ENCODE measurements around the gene MAP3K14.
A peak's percentile ranks its signal among the peaks of the same experiment; 100 is the strongest.

The MAP3K14 gene

DNA sequence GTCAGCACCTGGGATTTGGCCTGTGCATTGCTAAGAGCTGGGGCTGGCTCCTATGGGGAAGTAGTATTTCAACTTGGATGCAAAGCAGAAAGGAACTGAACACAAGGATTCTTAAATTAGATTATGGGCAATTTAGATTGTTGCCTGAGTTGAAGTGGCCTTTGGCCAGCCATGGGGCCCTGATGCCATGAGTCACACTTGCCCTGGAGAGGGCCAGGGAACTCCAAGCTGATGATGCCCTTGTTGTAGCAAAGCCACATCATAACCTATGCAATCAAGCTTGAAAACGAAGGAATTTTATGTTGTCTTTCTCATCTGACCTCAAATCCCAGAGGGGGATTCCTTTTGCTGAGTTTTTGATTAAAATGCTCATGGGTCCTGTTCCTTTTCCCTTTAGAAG lies 51.0 kb downstream of the MAP3K14 start:
- DNase-seq (ENCODE audit: extremely low read depth, low read depth) = no peak
- H3K4me3 ChIP-seq (replicated peaks; ENCODE audit: low read depth, low read length) = no peak overlapping the region
- TF ChIP-seq, protein P1, sequence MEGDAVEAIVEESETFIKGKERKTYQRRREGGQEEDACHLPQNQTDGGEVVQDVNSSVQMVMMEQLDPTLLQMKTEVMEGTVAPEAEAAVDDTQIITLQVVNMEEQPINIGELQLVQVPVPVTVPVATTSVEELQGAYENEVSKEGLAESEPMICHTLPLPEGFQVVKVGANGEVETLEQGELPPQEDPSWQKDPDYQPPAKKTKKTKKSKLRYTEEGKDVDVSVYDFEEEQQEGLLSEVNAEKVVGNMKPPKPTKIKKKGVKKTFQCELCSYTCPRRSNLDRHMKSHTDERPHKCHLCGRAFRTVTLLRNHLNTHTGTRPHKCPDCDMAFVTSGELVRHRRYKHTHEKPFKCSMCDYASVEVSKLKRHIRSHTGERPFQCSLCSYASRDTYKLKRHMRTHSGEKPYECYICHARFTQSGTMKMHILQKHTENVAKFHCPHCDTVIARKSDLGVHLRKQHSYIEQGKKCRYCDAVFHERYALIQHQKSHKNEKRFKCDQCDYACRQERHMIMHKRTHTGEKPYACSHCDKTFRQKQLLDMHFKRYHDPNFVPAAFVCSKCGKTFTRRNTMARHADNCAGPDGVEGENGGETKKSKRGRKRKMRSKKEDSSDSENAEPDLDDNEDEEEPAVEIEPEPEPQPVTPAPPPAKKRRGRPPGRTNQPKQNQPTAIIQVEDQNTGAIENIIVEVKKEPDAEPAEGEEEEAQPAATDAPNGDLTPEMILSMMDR (IDR thresholded peaks at IDR 0.05; ENCODE audit: low read depth, low read length, missing control alignments) = no peak

DNA sequence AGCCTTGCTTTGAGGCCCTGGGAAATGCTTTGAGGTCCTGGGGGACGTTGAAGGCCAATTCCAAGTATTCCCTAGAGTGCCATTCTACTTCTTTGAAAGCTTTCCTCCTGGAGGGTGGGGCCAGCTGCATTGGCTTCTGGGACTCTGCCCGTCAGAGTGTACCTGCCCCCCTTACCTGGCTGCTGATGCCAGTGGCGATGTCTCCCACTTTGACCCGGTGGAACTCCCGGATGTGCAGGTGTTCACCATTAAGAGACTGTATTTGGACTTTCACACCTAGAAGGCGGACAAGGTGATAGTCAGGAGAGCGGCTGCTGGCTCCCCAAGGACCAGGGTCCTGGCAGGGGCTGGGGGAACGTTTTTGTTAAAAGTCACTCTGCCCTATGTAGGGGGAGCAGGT lies 51.8 kb downstream of the MAP3K14 start:
- no peak overlapping the region for H3K4me3 ChIP-seq (replicated peaks; ENCODE audit: low read depth, low read length)
- TF ChIP-seq, protein P1 (IDR thresholded peaks at IDR 0.05; ENCODE audit: low read depth, low read length, missing control alignments) = no peak
- no peak for DNase-seq (ENCODE audit: extremely low read depth, low read depth)

DNA sequence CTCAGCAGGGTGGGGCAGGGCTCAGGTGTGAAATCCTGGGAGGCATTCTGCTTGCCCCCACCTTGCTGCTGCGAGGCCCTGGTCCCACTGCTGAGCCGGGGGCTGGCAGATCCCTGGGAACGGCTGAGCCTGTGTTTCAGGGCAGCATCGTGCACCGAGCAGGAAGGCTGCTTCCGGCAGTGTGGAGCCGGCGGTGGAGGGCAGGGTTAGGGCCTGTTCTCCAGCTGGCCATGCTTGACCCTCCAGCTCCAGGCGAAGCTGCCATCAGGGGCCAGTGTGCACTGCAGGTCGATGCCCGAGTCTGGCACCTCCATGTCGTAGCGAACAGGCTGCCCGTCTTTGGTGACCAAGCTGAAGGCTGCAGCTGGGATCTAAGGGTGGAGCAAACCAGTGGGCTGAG lies 52.4 kb downstream of the MAP3K14 start:
- TF ChIP-seq, protein P1 (IDR thresholded peaks at IDR 0.05; ENCODE audit: low read depth, low read length, missing control alignments) = no peak
- no peak for DNase-seq (ENCODE audit: extremely low read depth, low read depth)
- no peak overlapping the region for H3K4me3 ChIP-seq (replicated peaks; ENCODE audit: low read depth, low read length)

DNA sequence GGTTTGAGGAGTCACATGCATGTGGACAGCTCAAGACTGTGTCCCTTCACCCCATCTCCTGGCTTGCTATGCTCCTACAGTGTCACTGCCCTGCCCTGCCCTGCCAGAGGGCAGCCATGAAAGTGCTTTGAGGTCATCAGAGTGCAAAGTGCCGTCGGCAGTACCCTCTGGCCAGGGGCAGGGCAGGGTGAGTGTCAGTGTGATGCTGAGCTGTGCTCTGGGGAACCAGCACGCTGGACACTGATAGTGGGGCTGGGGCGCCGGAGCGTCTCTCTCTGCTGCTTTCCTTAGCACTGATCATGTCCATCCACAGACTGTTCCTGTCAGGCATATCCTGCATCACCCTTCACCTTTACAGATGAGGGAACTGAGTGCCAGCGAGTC lies 53.4 kb downstream of the MAP3K14 start:
- DNase-seq (ENCODE audit: extremely low read depth, low read depth) = no peak
- TF ChIP-seq, protein P1 (IDR thresholded peaks at IDR 0.05; ENCODE audit: low read depth, low read length, missing control alignments) = no peak
- no peak overlapping the region for H3K4me3 ChIP-seq (replicated peaks; ENCODE audit: low read depth, low read length)

DNA sequence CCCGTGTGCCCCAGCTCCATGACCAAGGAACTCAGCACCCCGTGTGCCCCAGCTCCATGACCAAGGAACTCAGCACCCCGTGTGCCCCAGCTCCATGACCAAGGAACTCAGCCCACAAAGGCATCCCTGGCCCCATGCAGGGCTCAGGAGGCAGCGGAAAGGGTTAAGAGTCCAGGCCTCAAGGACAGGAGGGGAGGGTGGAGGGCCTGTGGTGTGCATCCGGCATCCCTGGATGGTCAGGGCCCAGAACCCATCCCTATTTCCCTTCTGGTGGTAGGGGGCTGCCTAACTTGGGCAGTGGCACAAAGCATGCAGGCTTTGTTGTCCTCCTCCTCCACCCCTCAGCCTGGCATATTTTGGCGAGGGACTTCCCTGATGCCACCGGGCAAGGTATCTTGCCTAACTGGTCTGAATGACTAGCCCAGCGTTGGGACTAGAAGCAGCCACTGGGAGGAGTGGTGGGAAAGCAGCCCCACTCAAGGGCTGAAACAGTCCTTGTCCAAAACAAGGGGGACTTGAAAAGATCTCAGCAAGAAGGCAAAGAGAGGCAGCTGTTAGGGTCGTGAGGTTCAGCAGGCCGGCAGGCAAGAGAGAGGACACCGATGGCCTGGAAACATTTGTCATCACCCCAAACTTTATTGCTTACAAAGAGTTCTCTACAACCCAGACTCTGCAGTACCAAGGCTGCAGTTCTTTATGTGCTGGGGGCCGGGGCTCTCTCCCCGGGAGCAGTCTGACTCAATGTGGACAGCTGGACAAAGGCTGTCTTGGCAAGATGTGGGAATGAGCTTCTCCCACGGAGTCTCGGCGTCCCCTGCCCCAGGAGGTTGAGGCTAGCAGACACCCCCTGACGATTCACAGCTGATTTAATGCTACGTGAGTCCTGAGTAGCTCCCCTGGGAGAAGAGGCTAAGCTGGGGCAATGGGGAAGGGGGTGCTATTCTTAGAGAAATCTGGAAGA lies 54.0 kb downstream of the MAP3K14 start:
- TF ChIP-seq, protein P1 (IDR thresholded peaks at IDR 0.05; ENCODE audit: low read depth, low read length, missing control alignments) = no peak
- H3K4me3 ChIP-seq (replicated peaks; ENCODE audit: low read depth, low read length) = peak overlapping the region; percentile 33; the same call in 1 of the 2 replicates
- DNase-seq (ENCODE audit: extremely low read depth, low read depth) = no peak

DNA sequence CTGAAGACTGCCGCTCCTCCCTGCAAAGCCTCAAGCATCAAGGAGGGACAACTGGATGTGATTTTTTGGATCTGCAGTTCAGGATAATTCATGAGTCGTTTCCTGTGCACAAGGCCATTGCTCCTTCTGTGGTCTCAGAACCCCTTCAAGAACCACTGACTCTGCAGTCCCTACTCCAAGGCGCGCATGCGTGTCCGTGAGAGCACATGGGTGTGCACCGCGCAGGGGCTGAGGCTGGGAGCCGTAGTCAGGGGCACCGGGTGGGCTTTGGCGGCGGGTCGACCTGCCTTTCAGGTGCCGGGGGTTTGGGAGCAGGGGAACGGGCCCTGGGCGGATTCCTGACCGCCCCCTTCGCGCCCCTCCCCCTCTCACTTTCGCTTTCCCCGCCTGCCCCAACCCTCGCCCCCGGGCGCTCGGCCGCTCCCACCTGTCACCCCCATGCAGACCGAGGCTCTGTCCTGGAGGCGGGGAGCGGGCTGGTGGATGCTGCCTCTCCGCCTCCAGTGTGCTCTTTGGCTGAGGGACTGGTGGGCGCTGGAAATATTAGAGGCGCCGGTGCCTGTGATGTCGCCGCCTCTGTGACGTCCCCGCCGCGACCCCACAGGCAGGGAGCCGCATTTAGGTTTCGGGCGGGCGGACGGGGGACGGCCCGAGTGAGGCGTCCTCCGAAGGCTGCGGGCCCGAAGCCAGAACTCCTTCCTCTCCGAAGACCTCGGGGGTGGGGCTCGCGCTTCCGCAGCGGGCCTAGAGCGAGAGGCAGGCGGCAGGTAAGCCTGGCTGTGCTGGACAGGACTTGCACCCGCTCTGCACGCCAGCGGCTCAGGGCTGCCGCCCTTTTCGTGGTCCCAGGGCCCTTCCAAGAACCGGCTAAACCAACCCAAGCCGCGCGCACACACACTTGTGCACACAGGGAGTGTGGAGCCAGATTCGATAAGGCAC lies 55.0 kb downstream of the MAP3K14 start, which contains the start of gene SPATA32:
Gene SPATA32, minus strand, starts transcription at position 518 of the 939 bp plus-strand sequence. Its CDS starts 78 bp downstream, at position 440.
- TF ChIP-seq, protein P1 (IDR thresholded peaks at IDR 0.05; ENCODE audit: low read depth, low read length, missing control alignments) = no peak
- peak within 1 kb of the TSS; percentile 33 for H3K4me3 ChIP-seq (replicated peaks; ENCODE audit: low read depth, low read length)
- DNase-seq (ENCODE audit: extremely low read depth, low read depth) = no peak
